Endothelial cell (in vitro differentiated cells): ENCODE results near the gene PELI3. TPM values are rescaled to one million over a fixed set of nuclear protein-coding genes. Genes with fewer than 3 reads are reported as not detected.

Source experiments
- DNase-seq: peaks from one replicate; pipeline ENCODE4 v3.0.0; 2021; ENCODE audit warnings: low spot score
- H3K27ac Mint-ChIP-seq: one replicate; pipeline ENCODE4 v1.8.0; 2021; ENCODE audit warnings: mixed read lengths, inconsistent platforms; ENCODE audit not compliant: unreplicated experiment
- H3K27me3 Mint-ChIP-seq: one replicate; pipeline ENCODE4 v1.8.0; 2021; ENCODE audit warnings: mild to moderate bottlenecking, moderate library complexity, mixed read lengths, inconsistent platforms; ENCODE audit not compliant: unreplicated experiment
- H3K36me3 Mint-ChIP-seq: one replicate; pipeline ENCODE4 v1.8.0; 2021; ENCODE audit warnings: mild to moderate bottlenecking, low read depth, mixed read lengths, inconsistent platforms; ENCODE audit not compliant: unreplicated experiment
- H3K4me1 Mint-ChIP-seq: one replicate; pipeline ENCODE4 v1.8.0; 2021; ENCODE audit warnings: mild to moderate bottlenecking, mixed read lengths, inconsistent platforms; ENCODE audit not compliant: unreplicated experiment
- H3K4me3 Mint-ChIP-seq: one replicate; pipeline ENCODE4 v1.8.0; 2021; ENCODE audit warnings: mild to moderate bottlenecking, mixed read lengths, inconsistent platforms; ENCODE audit not compliant: unreplicated experiment
- H3K9me3 Mint-ChIP-seq: one replicate; pipeline ENCODE4 v1.8.0; 2021; ENCODE audit warnings: mixed read lengths, inconsistent platforms; ENCODE audit not compliant: unreplicated experiment
- CTCF ChIP-seq: fragments of 200-600 bp; sonication (generic); IDR thresholded peaks from one replicate; pipeline ENCODE4 v1.5.0; 2021; ENCODE audit warnings: antibody characterized with exemption; ENCODE audit not compliant: unreplicated experiment
- total RNA-seq: library from RNA; stranded (reverse); fragmentation: NEBNext Ultra II Directional; extraction: Animal tissue kit (Norgen Biotek cat#: 25700); gene quantifications from one replicate; pipeline ENCODE4 v1.2.1, GENCODE V29; 2021; ENCODE audit not compliant: unreplicated experiment

PELI3 gene
- total RNA-seq, 1 donor from 2014 or later = 2.0 TPM

GRCh38 chr11:66523611-66524010 is 56.9 kb downstream of the PELI3 start:
- DNase-seq = no peak
- H3K4me3 Mint-ChIP-seq = no peak overlapping the region
- no peaks in the 10 kb centered on the region for H3K4me1 Mint-ChIP-seq
- H3K36me3 Mint-ChIP-seq = peaks cover 25% of the 10 kb centered on the region
- TF ChIP-seq CTCF = no peak
- H3K27me3 Mint-ChIP-seq = peaks cover 1% of the 10 kb centered on the region
- H3K27ac Mint-ChIP-seq = no peak overlapping the region
- H3K9me3 Mint-ChIP-seq = no peaks in the 10 kb centered on the region

- Mint-ChIP-seq H3K4me1 (no peaks in the 10 kb centered on the region), H3K4me3 (no peak overlapping the region), H3K9me3 (no peaks in the 10 kb centered on the region), H3K27ac (no peak overlapping the region), H3K36me3 (peaks cover 30% of the 10 kb centered on the region), H3K27me3 (peaks cover 1% of the 10 kb centered on the region)
- DNase-seq = no peak
- TF ChIP-seq CTCF = no peak
Measured at GRCh38 chr11:66524304-66525040, 57.8 kb downstream of the PELI3 start.

Other genes with a start within 250 kb of the PELI3 start
- 35.1 TPM for gene KLC2, start 209.2 kb upstream of the PELI3 start, total RNA-seq
- 189 TPM for gene RAB1B, start 198.3 kb upstream of the PELI3 start, total RNA-seq
- gene CNIH2, start 188.7 kb upstream of the PELI3 start, total RNA-seq = 1.9 TPM
- 48.0 TPM for gene YIF1A, start 177.8 kb upstream of the PELI3 start, total RNA-seq
- not detected for gene TMEM151A, start 175.0 kb upstream of the PELI3 start, total RNA-seq
- gene CD248, start 149.9 kb upstream of the PELI3 start, total RNA-seq = 2.9 TPM
- gene RIN1, start 130.5 kb upstream of the PELI3 start, total RNA-seq = 4.8 TPM
- gene BRMS1, start 121.8 kb upstream of the PELI3 start, total RNA-seq = 38.4 TPM
- gene B4GAT1, start 119.3 kb upstream of the PELI3 start, total RNA-seq = 21.4 TPM
- 5.7 TPM for gene SLC29A2, start 95.1 kb upstream of the PELI3 start, total RNA-seq
- gene NPAS4, start 45.9 kb upstream of the PELI3 start, total RNA-seq = not detected
- 73.0 TPM for gene MRPL11, start 28.1 kb upstream of the PELI3 start, total RNA-seq
- 41.3 TPM for gene DPP3, start 13.5 kb downstream of the PELI3 start, total RNA-seq
- gene BBS1, start 43.7 kb downstream of the PELI3 start, total RNA-seq = 35.8 TPM
- gene ZDHHC24, start 79.1 kb downstream of the PELI3 start, total RNA-seq = 10.3 TPM
- 0.21 TPM for gene ACTN3, start 80.0 kb downstream of the PELI3 start, total RNA-seq
- gene CTSF, start 101.7 kb downstream of the PELI3 start, total RNA-seq = 9.2 TPM
- 0.54 TPM for gene CCDC87, start 126.2 kb downstream of the PELI3 start, total RNA-seq
- gene CCS, start 126.3 kb downstream of the PELI3 start, total RNA-seq = 51.2 TPM
- 84.2 TPM for gene RBM14, start 149.7 kb downstream of the PELI3 start, total RNA-seq
- gene RBM4, start 171.8 kb downstream of the PELI3 start, total RNA-seq = 187 TPM
- 29.3 TPM for gene RBM4B, start 211.0 kb downstream of the PELI3 start, total RNA-seq